Mucosa of rectum (tissue), 2 donors: ENCODE measurements around the gene RPL32.

Source experiments
- H3K27ac ChIP-seq, 2 donors: one replicate each; pipeline ENCODE4 v1.7.0; 2013; ENCODE audit warnings: inconsistent platforms in 2 of 2, low read depth in 2 of 2, low read length in 2 of 2
- H3K27me3 ChIP-seq, 2 donors: one replicate each; pipeline ENCODE4 v1.7.0; 2013; ENCODE audit warnings: low read length in 2 of 2; ENCODE audit not compliant: control insufficient read depth in 2 of 2, insufficient read depth in 2 of 2
- H3K36me3 ChIP-seq, 2 donors: one replicate each; pipeline ENCODE4 v1.7.0; 2013; ENCODE audit warnings: low read length in 2 of 2; ENCODE audit not compliant: control insufficient read depth in 2 of 2, insufficient read depth in 2 of 2
- H3K4me1 ChIP-seq, 2 donors: one replicate each; pipeline ENCODE4 v1.7.0; 2013; ENCODE audit warnings: low read length in 2 of 2, mild to moderate bottlenecking in 1 of 2; ENCODE audit not compliant: control insufficient read depth in 2 of 2, insufficient read depth in 2 of 2
- H3K4me3 ChIP-seq, 2 donors: one replicate each; pipeline ENCODE4 v1.7.0; 2013; ENCODE audit warnings: low read length in 2 of 2
- H3K9ac ChIP-seq, 2 donors: one replicate each; pipeline ENCODE4 v1.7.0; 2013; ENCODE audit warnings: low read length in 2 of 2, low read depth in 1 of 2, mild to moderate bottlenecking in 1 of 2
- H3K9me3 ChIP-seq, 2 donors: one replicate each; pipeline ENCODE4 v1.7.0; 2013; ENCODE audit warnings: low read length in 2 of 2; ENCODE audit not compliant: control insufficient read depth in 2 of 2
- donor health status: healthy.
- donor health status: Normal muscosa, but diverticular disease.

Gene RPL32

DNA sequence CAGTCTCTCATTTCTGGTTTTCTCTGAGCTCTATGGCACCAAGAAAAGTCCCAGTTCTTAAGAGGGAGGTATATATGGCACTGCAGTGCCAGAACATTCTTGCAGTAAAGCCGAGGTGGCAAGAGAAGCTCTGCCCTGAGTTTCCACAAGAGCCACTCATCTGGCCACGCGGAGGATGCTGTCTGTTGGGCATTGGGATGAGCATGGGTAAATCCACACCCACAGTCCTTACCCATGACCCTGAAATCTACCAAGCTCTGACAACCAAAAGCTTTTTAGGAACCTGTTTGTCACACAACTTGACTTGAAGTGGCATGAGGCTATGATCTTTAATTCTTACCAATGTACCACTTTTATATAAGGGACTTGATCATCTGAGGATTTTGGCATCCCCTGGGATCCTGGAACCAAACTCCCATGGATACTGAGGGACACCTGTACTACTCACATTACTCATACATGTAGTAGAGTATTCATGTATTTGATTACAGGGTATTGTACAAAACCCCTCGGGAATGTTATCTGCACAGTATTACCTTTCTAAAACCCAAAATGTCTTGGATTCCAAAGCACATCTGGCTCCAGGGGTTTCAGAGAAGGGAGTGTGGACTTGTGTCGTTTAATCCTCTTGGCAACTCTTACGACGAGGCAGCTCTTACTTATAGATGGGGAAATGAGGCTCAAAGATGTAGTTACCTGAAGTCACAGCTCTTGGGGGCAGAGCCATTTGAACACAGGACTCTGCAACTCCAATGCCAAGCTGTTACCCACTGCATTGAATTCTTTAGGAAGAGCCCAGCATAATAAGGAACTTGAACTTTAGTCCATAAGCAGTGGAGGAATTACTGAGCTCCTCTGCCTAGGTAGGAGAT, 8.8 kb downstream of the RPL32 start:
- Histone ChIP-seq H3K27me3 (no peaks in the 10 kb centered on the region), H3K27ac (no peak overlapping the region), H3K4me1 (no peaks in the 10 kb centered on the region), H3K4me3 (no peak overlapping the region), H3K9me3 (no peaks in the 10 kb centered on the region), H3K9ac (no peak overlapping the region), H3K36me3 (peaks cover 50 to 61% of the 10 kb centered on the region in 2 donors)

DNA sequence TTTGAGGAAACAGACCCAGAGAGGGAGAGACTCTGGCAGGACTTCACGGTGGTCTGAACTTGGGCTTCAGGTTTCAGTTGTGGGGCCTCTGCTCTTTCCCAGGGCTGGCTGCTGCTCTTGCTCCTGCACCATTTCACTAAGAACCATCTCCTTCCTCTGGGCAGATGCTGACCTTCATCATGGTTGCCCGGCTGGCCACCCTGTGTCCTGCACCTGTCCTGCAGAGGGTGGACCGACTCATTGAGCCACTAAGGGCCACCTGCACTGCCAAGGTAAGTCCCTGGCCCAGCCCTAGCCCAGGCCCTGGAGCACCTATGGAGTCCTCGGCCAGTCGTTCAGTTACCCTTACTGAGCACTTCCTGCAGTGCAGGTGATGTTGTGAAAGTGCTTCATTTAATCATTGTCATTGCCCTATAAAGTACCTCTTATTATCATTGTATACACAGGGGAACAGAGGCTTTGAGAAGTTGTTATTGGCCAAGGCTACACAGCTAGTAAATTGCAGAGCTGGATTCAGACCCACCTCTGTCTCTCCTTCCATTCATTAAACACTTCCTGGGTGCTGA, 10.0 kb downstream of the RPL32 start:
- H3K4me3 ChIP-seq: no peak overlapping the region
- H3K36me3 ChIP-seq: peaks cover 38 to 49% of the 10 kb centered on the region in 2 donors

DNA sequence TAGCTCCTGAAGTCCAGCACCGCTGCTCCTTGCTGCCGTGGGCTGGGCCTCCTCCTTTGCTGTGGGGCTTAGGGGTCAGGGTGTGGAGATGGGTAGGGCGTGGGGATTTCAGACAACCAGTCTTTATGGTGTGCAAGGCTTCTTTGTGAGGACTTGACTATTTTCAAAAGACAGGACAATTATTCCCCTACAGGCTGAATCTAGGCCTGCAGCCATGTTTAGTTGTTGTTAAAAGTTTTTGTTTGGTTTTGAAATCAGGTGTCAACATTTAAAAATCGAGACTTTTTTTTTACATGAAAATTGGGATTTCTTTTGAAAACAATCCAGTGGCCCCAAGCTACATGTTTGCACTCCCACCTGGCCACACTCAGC, 10.6 kb downstream of the RPL32 start:
- Histone ChIP-seq H3K4me3 (no peak overlapping the region), H3K27me3 (no peaks in the 10 kb centered on the region), H3K9ac (no peak overlapping the region), H3K36me3 (peaks cover 32 to 43% of the 10 kb centered on the region in 2 donors), H3K27ac (no peak overlapping the region), H3K9me3 (no peaks in the 10 kb centered on the region), H3K4me1 (no peaks in the 10 kb centered on the region)

More for the DNA sequence above, 10.0 kb downstream of the RPL32 start:
- Histone ChIP-seq H3K9ac (no peak overlapping the region), H3K27ac (no peak overlapping the region), H3K4me1 (no peaks in the 10 kb centered on the region), H3K9me3 (no peaks in the 10 kb centered on the region), H3K27me3 (no peaks in the 10 kb centered on the region)

- Histone ChIP-seq H3K36me3 (peaks cover 25 to 37% of the 10 kb centered on the region in 2 donors), H3K9ac (no peak overlapping the region), H3K9me3 (no peaks in the 10 kb centered on the region), H3K27me3 (no peaks in the 10 kb centered on the region), H3K27ac (no peak overlapping the region), H3K4me3 (no peak overlapping the region), H3K4me1 (no peaks in the 10 kb centered on the region)
Measured at GRCh38 chr3:12829886-12830784, 11.2 kb downstream of the RPL32 start.

GRCh38 chr3:12829404-12829803, 12.0 kb downstream of the RPL32 start:
- H3K36me3 ChIP-seq: peaks cover 19 to 30% of the 10 kb centered on the region in 2 donors

GRCh38 chr3:12828751-12829150, 12.6 kb downstream of the RPL32 start:
- Histone ChIP-seq H3K27ac (no peak overlapping the region), H3K4me3 (no peak overlapping the region), H3K36me3 (peaks cover 12 to 23% of the 10 kb centered on the region in 2 donors), H3K4me1 (no peaks in the 10 kb centered on the region), H3K9me3 (no peaks in the 10 kb centered on the region), H3K27me3 (no peaks in the 10 kb centered on the region), H3K9ac (no peak overlapping the region)

More at GRCh38 chr3:12829404-12829803, 12.0 kb downstream of the RPL32 start:
- no peaks in the 10 kb centered on the region for H3K4me1 ChIP-seq
- no peaks in the 10 kb centered on the region for H3K9me3 ChIP-seq
- H3K9ac ChIP-seq: no peak overlapping the region
- H3K27ac ChIP-seq: no peak overlapping the region
- H3K4me3 ChIP-seq: no peak overlapping the region
- H3K27me3 ChIP-seq: no peaks in the 10 kb centered on the region

DNA sequence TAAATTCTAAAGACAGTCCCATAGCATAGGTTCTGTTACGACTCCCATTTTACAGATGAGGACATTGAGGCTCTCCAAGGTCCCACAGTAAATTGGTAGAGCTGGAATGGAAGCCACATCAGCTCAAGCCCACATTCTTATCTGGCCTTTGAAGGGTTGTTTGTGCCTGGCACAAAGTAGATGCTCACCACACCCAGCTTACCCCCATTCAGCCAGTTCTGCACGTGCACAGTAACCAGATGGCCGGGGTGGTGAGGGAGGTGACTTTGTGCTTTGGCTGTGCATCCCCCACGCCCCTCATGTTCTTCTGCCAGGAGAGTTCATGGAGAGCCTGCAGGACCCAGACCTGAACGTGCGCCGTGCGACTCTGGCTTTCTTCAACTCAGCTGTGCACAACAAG, 16.2 kb downstream of the RPL32 start:
- Histone ChIP-seq H3K27ac (no peak overlapping the region), H3K9me3 (no peaks in the 10 kb centered on the region), H3K36me3 (no peaks in the 10 kb centered on the region), H3K4me3 (no peak overlapping the region), H3K27me3 (no peaks in the 10 kb centered on the region), H3K4me1 (no peaks in the 10 kb centered on the region), H3K9ac (no peak overlapping the region)

GRCh38 chr3:12824299-12824698, 17.1 kb downstream of the RPL32 start:
- Histone ChIP-seq H3K36me3 (no peaks in the 10 kb centered on the region), H3K27me3 (no peaks in the 10 kb centered on the region), H3K4me3 (no peak overlapping the region), H3K9me3 (no peaks in the 10 kb centered on the region), H3K4me1 (no peaks in the 10 kb centered on the region), H3K27ac (no peak overlapping the region), H3K9ac (no peak overlapping the region)

- H3K4me1 ChIP-seq: no peaks in the 10 kb centered on the region
- H3K27ac ChIP-seq: no peak overlapping the region
- H3K36me3 ChIP-seq: no peaks in the 10 kb centered on the region
- no peaks in the 10 kb centered on the region for H3K9me3 ChIP-seq
- H3K9ac ChIP-seq: no peak overlapping the region
- no peaks in the 10 kb centered on the region for H3K27me3 ChIP-seq
- H3K4me3 ChIP-seq: no peak overlapping the region
Measured at GRCh38 chr3:12822725-12823373, 18.5 kb downstream of the RPL32 start.
